Measurements from ENCODE around the gene DNASE2B.

DNASE2B gene, protein sequence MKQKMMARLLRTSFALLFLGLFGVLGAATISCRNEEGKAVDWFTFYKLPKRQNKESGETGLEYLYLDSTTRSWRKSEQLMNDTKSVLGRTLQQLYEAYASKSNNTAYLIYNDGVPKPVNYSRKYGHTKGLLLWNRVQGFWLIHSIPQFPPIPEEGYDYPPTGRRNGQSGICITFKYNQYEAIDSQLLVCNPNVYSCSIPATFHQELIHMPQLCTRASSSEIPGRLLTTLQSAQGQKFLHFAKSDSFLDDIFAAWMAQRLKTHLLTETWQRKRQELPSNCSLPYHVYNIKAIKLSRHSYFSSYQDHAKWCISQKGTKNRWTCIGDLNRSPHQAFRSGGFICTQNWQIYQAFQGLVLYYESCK

GRCh38 chr1:84398175-84399155 lies at the start of gene DNASE2B:
TSS of gene DNASE2B (plus strand) at chr1:84398484. CDS start at chr1:84398565, 81 bp downstream.
- DNase-seq: no peak

GRCh38 chr1:84348759-84349158 lies 49.5 kb upstream of the DNASE2B start:
- DNase-seq: no peak

GRCh38 chr1:84350104-84350503 lies 48.2 kb upstream of the DNASE2B start:
- no peak for DNase-seq

DNA sequence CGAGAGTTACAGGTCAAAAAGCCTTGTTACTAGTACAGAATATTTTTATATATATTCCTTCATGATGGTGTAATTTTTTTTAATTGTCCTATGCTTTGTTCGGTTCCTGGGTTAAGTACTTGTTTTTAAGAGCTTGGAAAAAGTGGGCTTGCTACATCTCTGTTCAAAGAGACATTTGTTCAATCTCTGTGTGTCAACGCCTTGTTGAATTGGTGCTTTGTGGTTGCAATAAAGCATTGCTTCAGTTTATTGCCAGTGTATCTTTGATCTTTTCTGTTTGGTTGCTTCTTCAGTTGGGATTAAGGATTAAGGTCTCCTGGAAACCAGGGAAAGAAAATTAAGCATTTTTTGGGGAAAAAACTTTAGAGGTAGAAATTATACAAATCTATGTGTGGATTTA lies 47.7 kb upstream of the DNASE2B start:
- no peak for DNase-seq

DNA sequence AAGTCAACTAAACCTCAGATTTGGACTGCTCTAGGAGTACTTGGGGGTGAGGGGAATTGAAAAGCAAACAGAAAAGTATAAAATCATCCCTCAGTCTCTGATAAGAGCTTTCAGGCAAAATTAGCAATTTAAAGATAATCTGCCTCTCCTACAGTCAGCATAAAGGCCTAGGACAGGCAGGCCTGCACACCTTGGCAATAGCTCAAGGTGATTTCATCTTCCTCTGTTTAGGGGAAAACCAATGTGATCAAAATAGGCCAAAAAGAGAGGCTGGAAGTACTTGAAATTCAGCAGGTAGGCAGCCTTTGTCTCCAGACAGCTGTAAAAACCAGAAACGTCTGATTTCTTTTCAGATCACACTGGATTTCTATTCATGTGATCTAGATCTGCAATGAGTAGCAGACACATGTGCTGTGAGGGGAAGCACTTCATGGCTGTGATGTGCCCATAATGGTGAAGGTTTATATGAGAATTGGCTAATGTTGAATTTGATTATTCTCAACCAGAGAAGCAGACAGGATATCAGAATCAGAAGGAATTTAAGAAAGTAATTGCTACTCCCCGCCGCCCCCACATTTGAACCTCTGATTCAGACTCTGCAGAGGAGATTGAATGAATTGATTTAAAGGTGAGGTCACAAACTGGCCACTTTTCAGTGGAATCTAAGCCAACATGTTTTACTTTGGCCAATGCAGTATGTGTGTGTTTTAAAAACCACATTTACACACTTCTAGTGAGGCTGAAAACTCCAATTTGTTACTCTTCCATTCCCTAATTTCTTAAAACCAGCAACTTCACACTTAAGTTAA lies 45.8 kb upstream of the DNASE2B start:
- no peak for DNase-seq

- no peak for DNase-seq
These were observed 44.6 kb upstream of the DNASE2B start for GRCh38 chr1:84353695-84354094.

DNA sequence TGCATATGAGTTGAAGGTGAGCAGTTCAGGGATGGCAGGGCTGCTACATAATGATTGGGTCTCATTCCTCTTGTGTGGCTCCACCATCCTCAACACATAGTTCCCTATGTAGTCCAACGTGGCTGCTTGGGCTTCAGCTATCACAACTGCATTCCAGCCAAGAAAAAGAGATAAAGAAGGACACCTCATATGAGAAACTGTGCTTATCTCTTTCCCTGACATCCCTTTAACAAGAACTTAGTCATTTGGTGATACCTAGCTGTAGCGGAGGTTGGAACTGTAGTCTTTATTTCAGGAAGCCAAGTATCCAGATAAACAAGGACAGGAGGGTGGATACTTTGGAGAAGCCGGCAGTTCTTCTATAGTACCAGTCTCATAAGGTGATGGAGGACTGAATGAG lies 42.7 kb upstream of the DNASE2B start:
- no peak for DNase-seq

- DNase-seq: no peak
These were observed 41.4 kb upstream of the DNASE2B start for GRCh38 chr1:84356881-84357280.

- no peak for DNase-seq
These were observed 39.6 kb upstream of the DNASE2B start for GRCh38 chr1:84358695-84359094.

DNA sequence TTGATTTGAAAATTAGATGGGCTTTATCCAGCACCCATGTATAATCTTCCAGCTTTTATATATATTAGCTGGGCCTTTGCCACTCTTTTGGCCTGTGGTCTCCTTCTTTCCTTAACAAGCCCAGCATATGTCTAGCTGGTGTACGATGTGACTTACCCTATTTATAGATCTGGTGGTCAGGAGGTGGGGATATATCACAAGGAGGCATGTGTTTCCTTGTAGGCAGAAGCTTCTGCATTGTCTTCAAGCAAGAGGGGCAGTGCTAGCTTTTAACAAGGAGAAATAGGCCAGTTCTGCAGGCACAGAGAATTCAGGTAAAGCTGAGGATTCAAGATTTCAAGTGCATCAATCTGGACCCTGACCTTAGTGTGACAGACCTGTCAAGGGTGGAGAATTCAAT lies 38.0 kb upstream of the DNASE2B start:
- no peak for DNase-seq

GRCh38 chr1:84361796-84362195 lies 36.5 kb upstream of the DNASE2B start:
- DNase-seq: no peak

- no peak for DNase-seq
These were observed 35.3 kb upstream of the DNASE2B start for GRCh38 chr1:84363019-84363418.

- no peak for DNase-seq
These were observed 34.7 kb upstream of the DNASE2B start for GRCh38 chr1:84363622-84364021.

- peak; percentile 34 for DNase-seq
These were observed 32.8 kb upstream of the DNASE2B start for GRCh38 chr1:84365225-84366221.

DNA sequence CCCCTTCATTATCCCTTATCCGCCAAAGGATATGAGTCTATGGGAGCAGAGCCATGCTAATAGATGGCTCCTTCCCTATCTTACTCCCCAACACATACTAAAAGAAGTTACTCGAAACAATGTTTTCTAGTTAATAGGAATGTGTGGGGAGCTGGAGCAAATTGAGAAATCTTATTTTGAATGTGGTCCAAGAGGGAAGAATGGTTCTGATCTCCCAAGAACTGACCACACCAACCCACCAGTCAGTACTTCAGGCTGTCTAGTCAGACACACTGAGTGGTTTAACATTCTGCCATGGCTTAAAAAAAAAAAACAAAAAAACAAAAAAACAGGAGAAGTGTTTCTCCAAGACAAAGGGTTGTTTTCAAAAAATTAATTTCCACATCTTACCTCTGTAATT lies 31.5 kb upstream of the DNASE2B start:
- DNase-seq: no peak

DNA sequence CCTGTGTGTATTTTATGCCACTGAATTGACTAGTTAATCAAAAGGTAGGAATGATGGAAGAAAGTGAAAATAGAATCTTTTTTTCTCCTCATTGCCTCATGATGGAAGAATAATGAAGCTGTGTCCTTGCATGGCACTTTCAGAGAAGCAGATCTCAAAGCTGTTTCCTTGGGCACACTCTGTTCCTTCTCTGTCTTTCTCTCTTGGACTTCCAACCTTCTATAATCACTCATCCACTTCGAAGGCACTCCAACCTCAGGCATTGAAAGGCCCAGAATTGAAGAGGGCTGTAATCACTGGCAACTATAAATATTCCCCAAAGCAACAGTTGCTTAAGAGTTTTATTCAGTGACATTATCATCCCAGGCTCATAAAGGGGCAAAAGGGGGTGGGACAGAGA lies 31.1 kb upstream of the DNASE2B start:
- no peak for DNase-seq

- DNase-seq: no peak
These were observed 29.8 kb upstream of the DNASE2B start for GRCh38 chr1:84368441-84368840.

- no peak for DNase-seq
These were observed 28.0 kb upstream of the DNASE2B start for GRCh38 chr1:84370266-84370665.

DNA sequence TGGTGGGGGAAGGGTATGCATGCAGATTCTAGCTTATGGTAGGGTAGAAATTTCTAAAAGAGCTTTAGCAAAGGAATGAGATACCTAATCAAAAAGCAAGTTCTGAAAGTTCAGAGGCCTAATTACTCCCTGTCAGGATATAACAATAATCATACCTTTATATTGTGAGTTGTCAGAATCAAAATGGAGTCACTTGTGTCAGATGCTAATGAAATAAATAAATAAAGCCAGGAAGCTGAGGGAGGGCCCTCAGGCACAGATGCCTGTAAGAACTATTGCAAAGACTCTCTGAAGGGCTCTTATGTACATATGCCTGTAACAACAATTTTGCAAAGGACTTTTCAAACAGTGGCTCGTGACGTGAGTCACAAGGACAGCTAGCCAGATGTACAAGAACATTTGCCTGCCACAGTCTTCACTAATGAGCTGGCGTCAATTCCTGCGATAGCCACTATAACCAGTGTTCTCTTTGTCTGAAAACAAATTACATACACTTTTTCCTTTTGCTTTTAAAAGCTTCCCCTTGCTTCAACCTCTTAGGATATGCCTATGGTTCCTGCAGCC lies 27.4 kb upstream of the DNASE2B start:
- DNase-seq: no peak

DNA sequence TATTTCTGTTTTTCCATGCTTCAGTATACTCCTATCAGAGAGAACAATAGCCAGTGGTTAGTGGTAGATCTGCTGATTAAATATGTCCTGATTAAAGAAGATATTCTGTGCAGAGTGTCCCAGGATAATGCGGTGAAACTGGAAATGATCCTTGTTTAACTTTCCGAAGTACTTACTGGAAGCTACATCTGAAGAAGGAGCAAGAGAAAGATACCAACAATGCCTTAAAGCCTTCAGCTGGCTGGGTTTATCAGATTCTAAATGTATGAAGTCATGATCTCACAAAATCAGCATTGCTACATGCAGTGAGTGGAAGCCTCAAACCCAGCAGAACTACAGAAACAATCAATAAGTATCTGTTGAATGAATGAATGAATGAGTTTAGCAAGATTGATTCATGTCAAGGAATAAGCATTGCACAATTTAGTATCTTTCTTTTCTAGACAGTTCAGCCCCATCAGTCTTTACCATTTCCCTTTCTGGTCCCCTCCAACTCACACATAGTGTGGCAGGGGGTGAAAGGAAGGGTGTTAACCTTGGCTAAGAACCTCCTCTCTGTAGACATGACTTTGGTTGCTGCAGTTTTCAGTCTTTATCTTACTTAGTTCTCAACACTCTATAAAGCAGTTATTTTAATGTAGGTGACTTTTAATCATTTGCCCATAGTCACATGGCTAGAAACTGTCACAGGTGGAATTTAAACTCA lies 24.7 kb upstream of the DNASE2B start:
- no peak for DNase-seq

All from activated CD4-positive, alpha-beta T cell treated with anti-CD3 and anti-CD28 coated beads, Interleukin-10, Interleukin-2, amounts not matched to agents 100 ng/mL and 50 ng/mL, durations not matched to agents 16 hours and 8 hours (primary cell).